ENCODE data around the gene SEMA6A. TPM values are rescaled to one million over a fixed set of nuclear protein-coding genes. Genes with fewer than 3 reads are reported as not detected.

SEMA6A gene
- total RNA-seq (2022) (53.3 and 54.7 TPM in 2 replicates), Bru-seq, nascent RNA (percentile 91 among the genes with signal in this experiment), BruChase-seq, experiment 1, labeled RNA remaining after a 6-hour chase (percentile 73 among the genes with signal in this experiment), BruChase-seq, experiment 2, labeled RNA remaining after a 2-hour chase (percentile 79 among the genes with signal in this experiment)
- long read RNA-seq, full-length matches to known transcripts, result 4 of 26 reads
- long read RNA-seq, partial matches to known transcripts, result 2 of 26 reads
- long read RNA-seq, other reads (novel, unspliced or antisense), result 20 of 26 reads

DNA sequence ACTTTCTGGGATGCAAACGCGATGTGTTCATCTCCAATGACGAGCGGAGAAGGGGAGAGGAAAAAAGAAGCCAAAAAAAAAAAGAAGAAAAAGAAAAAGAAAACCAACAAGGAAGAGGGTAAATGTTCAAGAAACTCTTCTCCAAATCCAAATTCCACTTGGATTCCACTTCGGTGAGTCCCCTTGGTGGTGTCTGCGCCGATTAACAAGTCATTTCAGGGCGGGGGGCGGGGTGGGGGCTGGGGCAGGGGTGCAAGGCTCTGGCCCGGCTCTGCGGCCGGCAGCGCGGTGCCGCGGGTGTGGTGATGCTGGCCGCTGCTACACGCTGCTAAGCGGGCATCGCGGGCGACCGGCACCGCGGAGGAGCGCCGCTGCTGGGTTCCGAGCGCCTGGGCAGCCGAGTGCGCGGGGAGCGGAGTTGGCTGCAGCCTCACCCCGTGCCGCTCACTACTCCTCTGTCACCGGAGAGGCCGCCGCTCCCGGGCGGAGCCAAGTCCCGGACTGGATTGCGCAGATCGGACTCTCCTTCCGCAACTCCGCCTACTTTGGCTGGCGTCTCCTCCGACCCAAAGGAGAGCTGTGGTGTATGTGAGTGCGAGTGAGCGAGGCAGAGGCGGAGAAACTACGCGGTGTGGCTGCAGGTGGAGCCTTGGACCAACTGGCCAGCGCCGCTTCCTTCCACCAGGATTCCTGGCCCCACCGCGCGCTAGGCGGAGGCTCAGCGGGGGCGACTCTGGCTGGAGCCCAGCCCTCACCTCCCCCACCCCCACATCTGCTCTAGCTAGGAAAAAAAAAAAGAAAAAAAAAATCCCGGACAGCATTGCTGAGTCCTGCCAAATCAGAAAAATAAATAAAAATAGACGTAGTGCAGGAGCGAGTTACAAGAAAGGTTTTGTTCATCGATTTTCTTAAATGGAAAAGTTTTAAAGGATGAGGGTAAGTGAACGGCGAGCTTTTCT, at the start of gene SEMA6A:
TSS of gene SEMA6A (minus strand) at position 457 of the 959 bp plus-strand sequence. CDS start 69,879 bp downstream, outside the sequence.
- Mint-ChIP-seq H3K9me3 (ENCODE audit: low read depth, unreplicated experiment) (no peaks in the 10 kb centered on the region), H3K36me3 (ENCODE audit: insufficient read depth, unreplicated experiment) (peaks cover 54% of the 10 kb centered on the region), H3K4me3 (ENCODE audit: low read depth, unreplicated experiment) (peak within 1 kb of the TSS; percentile 96), H3K27ac (ENCODE audit: unreplicated experiment) (peak within 1 kb of the TSS; percentile 81), H3K4me1 (ENCODE audit: low read depth, unreplicated experiment) (peaks cover 25% of the 10 kb centered on the region), H3K27me3 (ENCODE audit: unreplicated experiment) (no peaks in the 10 kb centered on the region)
- intact Hi-C loops (cut with micrococcal nuclease; ENCODE audit: unreplicated experiment), result loop anchor here (2.0 to 10.0 kb wide), 4 partner anchors 122 to 500 kb away; no protein-coding TSS in a partner anchor
- TF ChIP-seq, protein P1, sequence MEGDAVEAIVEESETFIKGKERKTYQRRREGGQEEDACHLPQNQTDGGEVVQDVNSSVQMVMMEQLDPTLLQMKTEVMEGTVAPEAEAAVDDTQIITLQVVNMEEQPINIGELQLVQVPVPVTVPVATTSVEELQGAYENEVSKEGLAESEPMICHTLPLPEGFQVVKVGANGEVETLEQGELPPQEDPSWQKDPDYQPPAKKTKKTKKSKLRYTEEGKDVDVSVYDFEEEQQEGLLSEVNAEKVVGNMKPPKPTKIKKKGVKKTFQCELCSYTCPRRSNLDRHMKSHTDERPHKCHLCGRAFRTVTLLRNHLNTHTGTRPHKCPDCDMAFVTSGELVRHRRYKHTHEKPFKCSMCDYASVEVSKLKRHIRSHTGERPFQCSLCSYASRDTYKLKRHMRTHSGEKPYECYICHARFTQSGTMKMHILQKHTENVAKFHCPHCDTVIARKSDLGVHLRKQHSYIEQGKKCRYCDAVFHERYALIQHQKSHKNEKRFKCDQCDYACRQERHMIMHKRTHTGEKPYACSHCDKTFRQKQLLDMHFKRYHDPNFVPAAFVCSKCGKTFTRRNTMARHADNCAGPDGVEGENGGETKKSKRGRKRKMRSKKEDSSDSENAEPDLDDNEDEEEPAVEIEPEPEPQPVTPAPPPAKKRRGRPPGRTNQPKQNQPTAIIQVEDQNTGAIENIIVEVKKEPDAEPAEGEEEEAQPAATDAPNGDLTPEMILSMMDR (IDR thresholded peaks at IDR 0.05; ENCODE audit: unreplicated experiment), result no peak
- no TSS peak for BruUV-seq (replicated peaks)
- peak; percentile 99 for DNase-seq
- CTCF ChIA-PET, result interaction anchor here (0.7 to 2.8 kb wide), 16 partner anchors 9 to 1598 kb away, joined by 3 to 29 read pairs (median 4); no protein-coding TSS in a partner anchor

- no peak for DNase-seq
- H3K9me3 Mint-ChIP-seq (ENCODE audit: low read depth, unreplicated experiment), result no peaks in the 10 kb centered on the region
- CTCF ChIA-PET, result no interaction called here
- no peak overlapping the region for H3K4me3 Mint-ChIP-seq (ENCODE audit: low read depth, unreplicated experiment)
- H3K27me3 Mint-ChIP-seq (ENCODE audit: unreplicated experiment), result no peaks in the 10 kb centered on the region
- no TSS peak for BruUV-seq (replicated peaks)
- intact Hi-C loops (cut with micrococcal nuclease; ENCODE audit: unreplicated experiment), result no loop called here
- peaks cover 36% of the 10 kb centered on the region for H3K4me1 Mint-ChIP-seq (ENCODE audit: low read depth, unreplicated experiment)
- H3K27ac Mint-ChIP-seq (ENCODE audit: unreplicated experiment), result no peak overlapping the region
- TF ChIP-seq, protein P1 (IDR thresholded peaks at IDR 0.05; ENCODE audit: unreplicated experiment), result no peak
- peaks cover 8% of the 10 kb centered on the region for H3K36me3 Mint-ChIP-seq (ENCODE audit: insufficient read depth, unreplicated experiment)
These were observed 47.9 kb upstream of the SEMA6A start for GRCh38 chr5:116622375-116623050.

- CTCF ChIA-PET, result no interaction called here
- H3K9me3 Mint-ChIP-seq (ENCODE audit: low read depth, unreplicated experiment), result no peaks in the 10 kb centered on the region
- no peak overlapping the region for H3K27ac Mint-ChIP-seq (ENCODE audit: unreplicated experiment)
- H3K27me3 Mint-ChIP-seq (ENCODE audit: unreplicated experiment), result no peaks in the 10 kb centered on the region
- H3K36me3 Mint-ChIP-seq (ENCODE audit: insufficient read depth, unreplicated experiment), result peaks cover 7% of the 10 kb centered on the region
- no TSS peak for BruUV-seq (replicated peaks)
- TF ChIP-seq, protein P1 (IDR thresholded peaks at IDR 0.05; ENCODE audit: unreplicated experiment), result no peak
- H3K4me3 Mint-ChIP-seq (ENCODE audit: low read depth, unreplicated experiment), result no peak overlapping the region
- DNase-seq, result no peak
- intact Hi-C loops (cut with micrococcal nuclease; ENCODE audit: unreplicated experiment), result no loop called here
- peaks cover 33% of the 10 kb centered on the region for H3K4me1 Mint-ChIP-seq (ENCODE audit: low read depth, unreplicated experiment)
These were observed 47.0 kb upstream of the SEMA6A start for GRCh38 chr5:116621599-116621998.

GRCh38 chr5:116616876-116617275, 42.3 kb upstream of the SEMA6A start:
- CTCF ChIA-PET, result no interaction called here
- BruUV-seq (replicated peaks), result no TSS peak

More at GRCh38 chr5:116616876-116617275, 42.3 kb upstream of the SEMA6A start:
- Mint-ChIP-seq H3K4me1 (ENCODE audit: low read depth, unreplicated experiment) (peaks cover 53% of the 10 kb centered on the region), H3K9me3 (ENCODE audit: low read depth, unreplicated experiment) (no peaks in the 10 kb centered on the region), H3K27me3 (ENCODE audit: unreplicated experiment) (no peaks in the 10 kb centered on the region), H3K4me3 (ENCODE audit: low read depth, unreplicated experiment) (no peak overlapping the region), H3K36me3 (ENCODE audit: insufficient read depth, unreplicated experiment) (peaks cover 19% of the 10 kb centered on the region), H3K27ac (ENCODE audit: unreplicated experiment) (no peak overlapping the region)
- no peak for DNase-seq
- intact Hi-C loops (cut with micrococcal nuclease; ENCODE audit: unreplicated experiment), result loop anchor here (10.0 kb wide), 1 partner anchor 148 kb away; no protein-coding TSS in a partner anchor
- TF ChIP-seq, protein P1 (IDR thresholded peaks at IDR 0.05; ENCODE audit: unreplicated experiment), result no peak
